PFSK-1 (cell line): ENCODE measurements around the gene GPC6.

Source experiments
- FOXP2 ChIP-seq: optimal IDR thresholded peaks from 2 replicates; pipeline ENCODE3; 2011; ENCODE audit warnings: borderline replicate concordance, control low read depth, inconsistent platforms; ENCODE audit not compliant: insufficient read depth; ENCODE audit errors: extremely low read length, extremely low read depth
- POLR2AphosphoS5 ChIP-seq: IDR thresholded peaks from 2 replicates; pipeline ENCODE4 v1.6.1; 2012; ENCODE audit warnings: low read depth, mild to moderate bottlenecking, control low read depth, low read length, moderate library complexity
- SIN3A ChIP-seq: IDR thresholded peaks from 2 replicates; pipeline ENCODE4 v1.6.1; 2012; ENCODE audit warnings: mild to moderate bottlenecking, low read length, moderate library complexity, borderline replicate concordance; ENCODE audit not compliant: insufficient read depth
- TAF1 ChIP-seq: IDR thresholded peaks from 2 replicates; pipeline ENCODE4 v1.6.1; 2012; ENCODE audit warnings: low read length, control low read depth, borderline replicate concordance; ENCODE audit not compliant: insufficient read depth
- TF ChIP-seq, protein P1 (sequence below), 2 experiments: IDR thresholded peaks; 2 replicates each; pipeline versions ENCODE4 v1.6.1 to v1.8.0; 2011 to 2012; ENCODE audit warnings: low read depth in 2 of 2, low read length in 2 of 2, control low read depth in 1 of 2, inconsistent platforms in 1 of 2, mild to moderate bottlenecking in 1 of 2, moderate library complexity in 1 of 2; ENCODE audit not compliant: insufficient read depth in 1 of 2

DNA sequence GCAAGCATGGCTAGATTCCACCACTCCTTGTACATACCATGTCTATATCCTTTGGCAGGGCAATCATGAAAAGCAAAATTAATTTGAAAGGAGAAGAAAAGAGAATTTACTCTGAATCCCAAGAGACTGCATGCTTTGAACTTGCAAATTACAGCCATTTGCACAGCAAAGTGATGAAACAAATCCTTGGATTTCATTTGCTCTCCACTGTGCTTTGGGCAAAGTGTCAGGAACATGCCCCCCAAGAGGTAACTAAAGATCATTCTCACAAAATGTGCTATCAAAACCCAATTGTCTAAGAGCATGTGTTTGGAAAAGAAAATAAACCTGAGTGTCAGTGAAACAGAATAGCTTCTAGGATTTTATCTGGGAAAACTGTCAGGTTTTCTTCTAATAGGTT lies 298.5 kb downstream of the GPC6 start:
- TF ChIP-seq TAF1 (no peak), POLR2AphosphoS5 (no peak), SIN3A (no peak), FOXP2 (no peak)
- TF ChIP-seq, protein P1, sequence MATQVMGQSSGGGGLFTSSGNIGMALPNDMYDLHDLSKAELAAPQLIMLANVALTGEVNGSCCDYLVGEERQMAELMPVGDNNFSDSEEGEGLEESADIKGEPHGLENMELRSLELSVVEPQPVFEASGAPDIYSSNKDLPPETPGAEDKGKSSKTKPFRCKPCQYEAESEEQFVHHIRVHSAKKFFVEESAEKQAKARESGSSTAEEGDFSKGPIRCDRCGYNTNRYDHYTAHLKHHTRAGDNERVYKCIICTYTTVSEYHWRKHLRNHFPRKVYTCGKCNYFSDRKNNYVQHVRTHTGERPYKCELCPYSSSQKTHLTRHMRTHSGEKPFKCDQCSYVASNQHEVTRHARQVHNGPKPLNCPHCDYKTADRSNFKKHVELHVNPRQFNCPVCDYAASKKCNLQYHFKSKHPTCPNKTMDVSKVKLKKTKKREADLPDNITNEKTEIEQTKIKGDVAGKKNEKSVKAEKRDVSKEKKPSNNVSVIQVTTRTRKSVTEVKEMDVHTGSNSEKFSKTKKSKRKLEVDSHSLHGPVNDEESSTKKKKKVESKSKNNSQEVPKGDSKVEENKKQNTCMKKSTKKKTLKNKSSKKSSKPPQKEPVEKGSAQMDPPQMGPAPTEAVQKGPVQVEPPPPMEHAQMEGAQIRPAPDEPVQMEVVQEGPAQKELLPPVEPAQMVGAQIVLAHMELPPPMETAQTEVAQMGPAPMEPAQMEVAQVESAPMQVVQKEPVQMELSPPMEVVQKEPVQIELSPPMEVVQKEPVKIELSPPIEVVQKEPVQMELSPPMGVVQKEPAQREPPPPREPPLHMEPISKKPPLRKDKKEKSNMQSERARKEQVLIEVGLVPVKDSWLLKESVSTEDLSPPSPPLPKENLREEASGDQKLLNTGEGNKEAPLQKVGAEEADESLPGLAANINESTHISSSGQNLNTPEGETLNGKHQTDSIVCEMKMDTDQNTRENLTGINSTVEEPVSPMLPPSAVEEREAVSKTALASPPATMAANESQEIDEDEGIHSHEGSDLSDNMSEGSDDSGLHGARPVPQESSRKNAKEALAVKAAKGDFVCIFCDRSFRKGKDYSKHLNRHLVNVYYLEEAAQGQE (IDR thresholded peaks at IDR 0.05; ENCODE audit: insufficient read depth in 1 of 2, low read depth in 2 of 2, low read length in 2 of 2): no peak
